NCI-H1417 (cell line): ENCODE results near the gene TRIM69.
A peak's percentile ranks its signal among the peaks of the same experiment; 100 is the strongest.
"Not testable (repeated sequence)": the region's sequence is repeated elsewhere in the genome, so short reads cannot be mapped to it uniquely, and the experiment has no call there.

Source experiments
- DNase-seq, 3 experiments: peaks; one replicate each; lab custom pipeline; 2025; lab: John Stamatoyannopoulos, UW

Gene TRIM69, protein sequence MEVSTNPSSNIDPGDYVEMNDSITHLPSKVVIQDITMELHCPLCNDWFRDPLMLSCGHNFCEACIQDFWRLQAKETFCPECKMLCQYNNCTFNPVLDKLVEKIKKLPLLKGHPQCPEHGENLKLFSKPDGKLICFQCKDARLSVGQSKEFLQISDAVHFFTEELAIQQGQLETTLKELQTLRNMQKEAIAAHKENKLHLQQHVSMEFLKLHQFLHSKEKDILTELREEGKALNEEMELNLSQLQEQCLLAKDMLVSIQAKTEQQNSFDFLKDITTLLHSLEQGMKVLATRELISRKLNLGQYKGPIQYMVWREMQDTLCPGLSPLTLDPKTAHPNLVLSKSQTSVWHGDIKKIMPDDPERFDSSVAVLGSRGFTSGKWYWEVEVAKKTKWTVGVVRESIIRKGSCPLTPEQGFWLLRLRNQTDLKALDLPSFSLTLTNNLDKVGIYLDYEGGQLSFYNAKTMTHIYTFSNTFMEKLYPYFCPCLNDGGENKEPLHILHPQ

DNA sequence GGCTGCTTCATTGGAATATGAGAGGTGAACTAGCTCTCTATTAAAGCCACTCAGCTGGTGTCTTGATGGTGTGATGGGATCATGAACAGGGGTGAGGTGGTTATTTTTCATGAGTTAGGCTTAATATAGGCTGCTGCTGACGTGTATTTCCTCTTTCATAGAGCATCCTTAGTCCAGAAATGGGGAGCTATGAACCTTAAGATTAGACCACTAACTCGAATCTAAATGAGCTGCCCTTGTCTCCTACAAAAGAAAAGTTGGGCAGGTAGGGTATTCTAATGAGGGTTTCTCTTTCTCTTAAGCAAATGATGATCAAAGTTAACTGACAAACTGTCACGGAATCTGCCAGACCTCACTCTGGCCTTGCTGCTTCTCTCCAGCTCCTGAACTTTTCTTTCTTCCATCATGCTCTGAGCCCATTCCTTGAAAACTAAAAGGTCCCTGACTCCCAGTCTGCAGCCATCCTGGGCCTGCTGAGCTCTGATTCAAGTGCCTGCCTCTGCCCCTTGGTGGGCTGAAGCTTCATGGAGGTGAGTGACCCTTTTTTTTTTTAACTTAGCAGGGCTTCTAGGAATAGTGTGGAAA, at the start of gene TRIM69:
Gene TRIM69, plus strand, starts transcription at position 348 of the 585 bp plus-strand sequence. Its CDS starts 177 bp downstream, at position 525.
- DNase-seq: no peak

- not testable (repeated sequence) for DNase-seq
These were observed 47.0 kb upstream of the TRIM69 start for GRCh38 chr15:44689318-44689717.

- not testable (repeated sequence) for DNase-seq
These were observed 46.1 kb upstream of the TRIM69 start for GRCh38 chr15:44690245-44690644.

DNA sequence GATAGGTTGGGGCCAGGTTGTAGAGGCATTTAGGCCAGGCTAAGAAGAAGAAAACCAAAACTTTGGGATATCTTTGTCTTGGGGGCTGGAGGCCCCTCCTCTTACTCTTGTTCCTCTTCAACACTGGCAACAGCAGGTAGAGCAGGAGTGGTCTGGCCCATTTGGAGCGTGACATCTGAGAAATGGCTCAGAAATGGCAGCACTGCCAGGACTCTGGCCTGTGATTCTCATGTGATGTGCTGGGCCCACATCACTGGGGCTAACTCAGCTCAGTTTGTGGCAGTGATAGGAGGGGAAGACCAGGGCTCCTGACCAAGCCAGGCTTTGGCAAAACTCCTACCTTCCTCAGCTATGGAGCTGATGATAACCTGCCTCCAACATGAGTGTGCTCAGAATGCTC, 43.7 kb upstream of the TRIM69 start:
- DNase-seq: no peak

DNA sequence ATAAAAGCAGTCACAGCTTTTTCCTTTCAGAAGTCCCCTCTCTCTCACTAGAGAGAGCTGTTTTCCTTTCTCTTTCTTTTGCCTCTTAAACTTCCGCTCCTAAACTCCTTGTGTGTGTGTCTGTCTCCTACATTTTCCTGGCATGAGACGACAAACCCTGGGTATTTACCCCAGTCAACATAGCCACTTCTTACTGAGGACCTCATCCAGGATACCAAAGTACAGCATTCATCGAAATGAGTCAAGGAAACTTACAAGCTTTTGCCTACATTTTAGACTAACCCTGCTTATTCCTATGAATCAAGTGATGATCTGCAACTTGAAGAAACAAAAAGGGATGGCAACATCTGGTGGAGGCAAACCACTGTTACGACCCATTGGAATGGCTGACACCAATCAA, 41.9 kb upstream of the TRIM69 start:
- DNase-seq: no peak

DNA sequence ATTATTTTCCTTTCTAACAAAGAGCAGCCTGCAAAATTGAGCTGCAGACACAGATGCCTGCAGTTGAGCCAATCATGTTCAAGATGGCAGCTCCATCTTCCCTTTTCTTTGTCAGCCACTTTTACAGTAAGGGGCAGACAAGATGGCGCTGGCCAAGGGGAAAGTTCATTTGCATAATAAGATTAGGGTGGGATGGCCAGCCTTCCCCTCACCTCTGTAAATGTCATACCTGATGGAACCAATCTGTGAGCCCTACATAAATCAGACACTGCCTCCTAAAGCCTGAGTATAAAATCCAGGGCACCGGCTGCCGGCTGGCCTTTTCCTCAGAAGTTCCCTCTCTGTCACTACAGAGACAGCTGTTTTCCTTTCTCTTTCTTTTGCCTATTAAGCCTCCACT, 41.0 kb upstream of the TRIM69 start:
- no peak for DNase-seq

- DNase-seq: no peak
These were observed 39.3 kb upstream of the TRIM69 start for GRCh38 chr15:44697014-44697413.

DNA sequence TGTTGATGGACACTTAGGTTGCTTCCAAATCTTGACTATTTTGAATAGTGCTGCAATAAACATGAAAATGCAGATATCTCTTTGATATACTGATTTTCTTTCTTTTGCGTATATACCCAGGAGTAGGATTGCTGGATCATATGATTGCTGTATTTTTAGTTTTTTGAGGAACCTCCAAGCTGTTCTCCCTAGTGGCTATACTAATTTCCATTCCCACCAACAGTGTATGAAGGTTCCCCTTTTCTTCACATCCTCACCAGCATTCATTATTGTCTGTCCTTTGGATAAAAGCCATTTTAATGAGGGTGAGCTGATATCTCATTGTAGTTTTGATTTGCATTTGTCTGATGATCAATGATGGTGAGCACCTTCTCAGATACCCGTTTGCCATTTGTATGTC, 37.7 kb upstream of the TRIM69 start:
- DNase-seq: no peak

DNA sequence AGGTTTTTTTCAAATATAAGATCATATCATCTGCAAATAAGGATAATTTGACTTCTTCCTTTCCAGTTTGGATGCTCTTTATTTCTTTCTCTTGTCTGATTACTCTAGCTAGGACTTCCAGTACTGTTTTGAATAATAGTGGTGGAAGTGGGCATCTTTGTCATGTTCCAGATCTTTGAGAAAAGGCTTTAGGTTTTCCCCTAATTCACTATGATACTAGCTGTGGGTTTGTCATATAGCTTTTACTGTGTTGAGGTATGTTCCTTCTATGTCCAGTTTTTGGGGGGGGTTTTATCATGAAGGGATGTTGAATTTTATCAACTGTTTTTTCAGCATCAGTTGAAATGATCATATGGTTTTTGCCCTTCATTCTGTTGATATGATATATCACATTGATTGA, 35.7 kb upstream of the TRIM69 start:
- not testable (repeated sequence) for DNase-seq

DNA sequence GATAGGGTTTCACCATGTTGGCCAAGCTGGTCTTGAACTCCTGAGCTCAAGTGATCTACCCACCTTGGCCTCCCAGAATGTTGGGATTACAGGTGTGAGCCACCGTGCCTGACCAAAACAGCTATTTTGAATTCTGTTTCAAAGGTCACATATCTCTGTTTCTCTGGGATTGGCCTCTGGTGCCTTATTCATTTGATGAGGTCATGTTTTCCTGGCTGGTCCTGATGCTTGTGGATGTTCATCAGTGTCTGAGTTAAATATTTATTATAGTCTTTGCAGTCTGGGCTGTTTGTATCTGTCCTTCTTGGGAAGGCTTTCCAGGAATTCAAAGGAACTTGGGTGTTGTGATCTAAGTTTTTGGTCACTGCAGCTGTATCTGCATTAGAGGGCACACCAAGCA, 30.3 kb upstream of the TRIM69 start:
- DNase-seq: no peak

DNA sequence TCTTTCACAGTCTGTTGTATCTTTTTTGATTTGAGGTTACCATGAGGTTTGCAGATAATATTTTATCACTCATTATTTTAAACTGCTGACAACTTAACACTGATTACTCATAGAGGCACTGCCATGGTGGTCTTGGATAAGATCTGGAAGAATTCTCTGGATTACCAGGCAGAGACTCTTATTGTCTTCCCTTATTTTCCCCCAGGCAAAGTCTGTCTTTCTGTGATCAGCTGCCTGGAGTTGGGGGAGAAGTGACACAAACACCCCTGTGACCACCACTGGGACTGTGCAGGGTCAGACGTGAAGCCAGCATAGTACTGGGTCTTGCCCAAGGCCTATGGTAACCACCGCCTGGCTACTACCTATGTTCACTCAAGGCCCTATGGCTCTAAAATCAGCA, 29.9 kb upstream of the TRIM69 start:
- DNase-seq: no peak

GRCh38 chr15:44706946-44707636, 29.2 kb upstream of the TRIM69 start:
- DNase-seq: no peak

DNA sequence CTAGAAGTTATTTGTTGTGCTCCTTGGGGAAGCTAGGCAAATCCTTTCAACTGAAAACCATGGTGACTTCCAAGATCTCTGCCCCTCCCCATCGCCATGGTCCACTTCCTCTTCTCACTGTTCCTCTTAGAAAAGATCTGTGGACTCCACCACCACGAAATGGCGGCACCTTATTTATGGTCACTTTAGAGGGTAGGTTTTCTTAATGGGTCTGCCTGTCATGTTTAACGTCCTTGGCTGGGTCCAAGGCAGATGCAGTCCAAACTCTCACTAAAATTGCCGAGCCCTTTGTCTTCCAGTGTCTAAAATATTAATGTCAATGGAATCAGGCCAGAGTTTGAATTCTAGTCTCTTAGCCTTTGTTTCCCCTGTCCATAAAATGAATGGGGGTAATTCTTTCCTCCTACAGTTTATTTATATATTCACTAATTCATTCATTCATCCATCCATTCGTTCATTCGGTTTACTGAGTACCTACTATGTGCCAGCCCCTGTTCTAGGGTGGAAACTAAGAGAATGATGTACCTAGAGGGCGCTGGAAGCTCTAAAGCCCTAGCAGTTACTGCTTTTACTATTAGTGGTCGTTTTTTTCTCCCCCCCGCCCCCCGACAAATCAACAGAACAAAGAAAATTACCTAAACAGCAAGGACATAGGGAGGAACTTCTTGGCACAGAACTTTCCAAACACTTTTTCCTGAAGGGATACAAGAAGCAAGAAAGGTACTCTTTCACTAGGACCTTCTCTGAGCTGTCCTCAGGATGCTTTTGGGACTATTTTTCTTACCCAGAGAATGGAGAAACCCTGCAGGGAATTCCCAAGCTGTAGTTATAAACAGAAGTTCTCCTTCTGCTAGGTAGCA, 25.9 kb upstream of the TRIM69 start:
- DNase-seq: peak in 2 of 3 experiments; percentile 26 to 43

DNA sequence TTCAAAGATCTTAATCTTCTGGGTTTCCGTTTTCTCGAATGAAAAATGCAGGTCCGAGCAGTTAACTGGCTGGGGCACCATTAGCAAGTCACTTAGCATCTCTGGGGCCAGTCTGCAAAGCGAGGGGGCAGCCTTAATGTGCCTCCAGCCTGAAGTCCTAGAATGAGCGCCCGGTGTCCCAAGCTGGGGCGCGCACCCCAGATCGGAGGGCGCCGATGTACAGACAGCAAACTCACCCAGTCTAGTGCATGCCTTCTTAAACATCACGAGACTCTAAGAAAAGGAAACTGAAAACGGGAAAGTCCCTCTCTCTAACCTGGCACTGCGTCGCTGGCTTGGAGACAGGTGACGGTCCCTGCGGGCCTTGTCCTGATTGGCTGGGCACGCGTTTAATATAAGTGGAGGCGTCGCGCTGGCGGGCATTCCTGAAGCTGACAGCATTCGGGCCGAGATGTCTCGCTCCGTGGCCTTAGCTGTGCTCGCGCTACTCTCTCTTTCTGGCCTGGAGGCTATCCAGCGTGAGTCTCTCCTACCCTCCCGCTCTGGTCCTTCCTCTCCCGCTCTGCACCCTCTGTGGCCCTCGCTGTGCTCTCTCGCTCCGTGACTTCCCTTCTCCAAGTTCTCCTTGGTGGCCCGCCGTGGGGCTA, 25.1 kb upstream of the TRIM69 start, which contains the start of the genes B2M and PATL2:
Gene B2M, plus strand, starts transcription at position 422 of the 647 bp plus-strand sequence. Its CDS starts 30 bp downstream, at position 452.
Gene PATL2, minus strand, starts transcription at position 228 of the 647 bp plus-strand sequence. CDS start 34,833 bp downstream, outside the sequence.
- peak; percentile 83 to 95 (median 91) for DNase-seq

- DNase-seq: peak in 2 of 3 experiments; percentile 48 to 58
These were observed 24.5 kb upstream of the TRIM69 start for GRCh38 chr15:44711743-44712345.

GRCh38 chr15:44712346-44713005, 23.9 kb upstream of the TRIM69 start:
- peak; percentile 4 to 44 (median 41) for DNase-seq

- DNase-seq: peak in 2 of 3 experiments; percentile 41 to 50
These were observed 23.0 kb upstream of the TRIM69 start for GRCh38 chr15:44713006-44713966.

DNA sequence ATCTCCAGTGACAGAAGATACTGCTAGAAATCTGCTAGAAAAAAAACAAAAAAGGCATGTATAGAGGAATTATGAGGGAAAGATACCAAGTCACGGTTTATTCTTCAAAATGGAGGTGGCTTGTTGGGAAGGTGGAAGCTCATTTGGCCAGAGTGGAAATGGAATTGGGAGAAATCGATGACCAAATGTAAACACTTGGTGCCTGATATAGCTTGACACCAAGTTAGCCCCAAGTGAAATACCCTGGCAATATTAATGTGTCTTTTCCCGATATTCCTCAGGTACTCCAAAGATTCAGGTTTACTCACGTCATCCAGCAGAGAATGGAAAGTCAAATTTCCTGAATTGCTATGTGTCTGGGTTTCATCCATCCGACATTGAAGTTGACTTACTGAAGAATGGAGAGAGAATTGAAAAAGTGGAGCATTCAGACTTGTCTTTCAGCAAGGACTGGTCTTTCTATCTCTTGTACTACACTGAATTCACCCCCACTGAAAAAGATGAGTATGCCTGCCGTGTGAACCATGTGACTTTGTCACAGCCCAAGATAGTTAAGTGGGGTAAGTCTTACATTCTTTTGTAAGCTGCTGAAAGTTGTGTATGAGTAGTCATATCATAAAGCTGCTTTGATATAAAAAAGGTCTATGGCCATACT, 21.1 kb upstream of the TRIM69 start:
- peak in 1 of 3 experiments; percentile 7 for DNase-seq
